Frontal cortex (tissue), 4 donors: ENCODE measurements around the gene GALNT5. TPM values are rescaled to one million over a fixed set of nuclear protein-coding genes. Genes with fewer than 3 reads are reported as not detected.
"Not testable (repeated sequence)": the region's sequence is repeated elsewhere in the genome, so short reads cannot be mapped to it uniquely, and the experiment has no call there.

Experiments
- DNase-seq, 2 donors: peaks; one replicate each; pipeline ENCODE4 v3.0.0; 2012; ENCODE audit warnings: low spot score in 2 of 2
- FAIRE-seq: peaks from 2 replicates; lab custom pipeline; 2012; peaks lifted over from hg19 to GRCh38; lab: Jason Lieb, UNC
- total RNA-seq: library from RNA; depleted of rRNA; stranded (reverse); fragments of >200 nt; gene quantifications from one replicate; pipeline ENCODE4 v1.2.3, GENCODE V29; 2014
- donor health status: control.
- donor health status: control.
- donor health status: control.

The GALNT5 gene
- total RNA-seq, 1 donor from 2014 or later = under 0.01 TPM

GRCh38 chr2:157322432-157322831, 64.9 kb downstream of the GALNT5 start:
- DNase-seq (no peak), FAIRE-seq (no peak)

GRCh38 chr2:157324331-157324843, 66.9 kb downstream of the GALNT5 start:
- FAIRE-seq (peak; percentile 62), DNase-seq (no peak)

GRCh38 chr2:157325786-157326185, 68.3 kb downstream of the GALNT5 start, which contains the start of gene ERMN:
ERMN (minus strand) TSS chr2:157325824; CDS start chr2:157325642, 182 bp downstream.
- DNase-seq (peak; percentile 8 to 14), FAIRE-seq (peak; percentile 80)

GRCh38 chr2:157326698-157327097, 69.2 kb downstream of the GALNT5 start:
- DNase-seq = no peak
- no peak for FAIRE-seq

- no peak for FAIRE-seq
- no peak for DNase-seq
Observed at GRCh38 chr2:157327200-157327599, 69.7 kb downstream of the GALNT5 start.

- FAIRE-seq (no peak), DNase-seq (peak; percentile 18 to 42)
Observed at GRCh38 chr2:157327621-157328500, 70.4 kb downstream of the GALNT5 start.

- FAIRE-seq = no peak
- no peak for DNase-seq
Observed at GRCh38 chr2:157329524-157329923, 72.0 kb downstream of the GALNT5 start.

GRCh38 chr2:157333304-157334047, 76.0 kb downstream of the GALNT5 start:
- DNase-seq = no peak
- no peak for FAIRE-seq

- no peak for FAIRE-seq
Observed at GRCh38 chr2:157334335-157334734, 76.8 kb downstream of the GALNT5 start.

GRCh38 chr2:157334797-157335196, 77.3 kb downstream of the GALNT5 start:
- FAIRE-seq (no peak), DNase-seq (no peak)

More at GRCh38 chr2:157334335-157334734, 76.8 kb downstream of the GALNT5 start:
- DNase-seq = no peak

GRCh38 chr2:157336137-157337010, 78.9 kb downstream of the GALNT5 start:
- DNase-seq (no peak), FAIRE-seq (no peak)

GRCh38 chr2:157337978-157338377, 80.5 kb downstream of the GALNT5 start:
- FAIRE-seq (no peak), DNase-seq (no peak)

GRCh38 chr2:157339965-157340655, 82.6 kb downstream of the GALNT5 start:
- DNase-seq = no peak
- FAIRE-seq = no peak

GRCh38 chr2:157341381-157341780, 83.9 kb downstream of the GALNT5 start:
- not testable (repeated sequence) for DNase-seq, FAIRE-seq

GRCh38 chr2:157345647-157346389, 88.3 kb downstream of the GALNT5 start:
- DNase-seq = no peak
- no peak for FAIRE-seq

GRCh38 chr2:157348291-157348921, 90.9 kb downstream of the GALNT5 start:
- FAIRE-seq (no peak), DNase-seq (no peak)

GRCh38 chr2:157349949-157350515, 92.5 kb downstream of the GALNT5 start:
- FAIRE-seq = no peak
- DNase-seq = no peak

GRCh38 chr2:157355618-157356017, 98.1 kb downstream of the GALNT5 start:
- no peak for FAIRE-seq
- no peak for DNase-seq
